ENCODE data around the gene DTX3.
"Not testable (repeated sequence)": the region's sequence is repeated elsewhere in the genome, so short reads cannot be mapped to it uniquely, and the experiment has no call there.

DTX3 gene, protein sequence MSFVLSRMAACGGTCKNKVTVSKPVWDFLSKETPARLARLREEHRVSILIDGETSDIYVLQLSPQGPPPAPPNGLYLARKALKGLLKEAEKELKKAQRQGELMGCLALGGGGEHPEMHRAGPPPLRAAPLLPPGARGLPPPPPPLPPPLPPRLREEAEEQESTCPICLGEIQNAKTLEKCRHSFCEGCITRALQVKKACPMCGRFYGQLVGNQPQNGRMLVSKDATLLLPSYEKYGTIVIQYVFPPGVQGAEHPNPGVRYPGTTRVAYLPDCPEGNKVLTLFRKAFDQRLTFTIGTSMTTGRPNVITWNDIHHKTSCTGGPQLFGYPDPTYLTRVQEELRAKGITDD

GRCh38 chr12:57604454-57604991 is at the start of gene DTX3:
Gene DTX3, plus strand, starts transcription at chr12:57604824. Its CDS starts 1,694 bp downstream, at chr12:57606518.
- peak in 1 of 2 experiments; percentile 48 for DNase-seq

- no peak for DNase-seq
These were observed 49.7 kb upstream of the DTX3 start for GRCh38 chr12:57554897-57555296.

DNA sequence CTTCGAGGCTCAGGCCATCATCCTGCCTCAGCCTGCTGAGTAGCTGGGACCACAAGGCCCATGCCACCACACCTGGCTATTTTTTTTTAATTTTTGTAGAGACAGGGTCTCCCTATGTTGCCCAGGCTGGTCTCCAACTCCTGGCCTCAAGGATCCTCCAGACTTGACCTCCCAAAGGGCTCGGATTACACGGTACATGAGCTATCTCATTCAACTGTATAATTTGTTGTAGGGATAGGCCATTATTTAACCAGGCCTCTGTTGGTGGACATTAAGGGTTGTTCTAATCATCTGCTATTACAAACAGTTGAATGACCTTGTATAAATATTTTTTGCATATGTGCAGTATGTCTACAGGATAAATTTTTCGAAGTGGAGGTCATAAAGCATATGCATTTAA is 45.8 kb upstream of the DTX3 start:
- DNase-seq, result no peak

GRCh38 chr12:57560516-57560915 is 44.1 kb upstream of the DTX3 start:
- no peak for DNase-seq

DNA sequence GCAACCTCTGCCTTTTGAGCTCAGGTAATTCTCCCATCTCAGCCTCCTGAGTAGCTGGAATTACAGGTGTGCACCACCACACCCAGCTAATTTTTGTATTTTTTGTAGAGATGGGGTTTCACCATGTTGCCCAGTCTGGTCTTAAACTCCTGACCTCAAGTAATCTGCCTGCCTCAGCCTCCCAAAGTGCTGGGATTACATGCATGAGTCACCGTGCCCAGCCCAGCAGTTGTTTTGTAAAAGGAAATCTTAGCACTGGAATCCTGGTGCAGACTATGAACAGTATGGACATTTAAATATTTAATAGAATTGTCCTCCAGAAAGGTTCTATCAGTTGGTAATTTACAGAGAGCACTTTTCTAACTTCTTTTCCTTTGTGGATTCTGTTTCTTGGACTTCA is 43.5 kb upstream of the DTX3 start:
- not testable (repeated sequence) for DNase-seq

GRCh38 chr12:57563358-57563757 is 41.3 kb upstream of the DTX3 start:
- no peak for DNase-seq

DNA sequence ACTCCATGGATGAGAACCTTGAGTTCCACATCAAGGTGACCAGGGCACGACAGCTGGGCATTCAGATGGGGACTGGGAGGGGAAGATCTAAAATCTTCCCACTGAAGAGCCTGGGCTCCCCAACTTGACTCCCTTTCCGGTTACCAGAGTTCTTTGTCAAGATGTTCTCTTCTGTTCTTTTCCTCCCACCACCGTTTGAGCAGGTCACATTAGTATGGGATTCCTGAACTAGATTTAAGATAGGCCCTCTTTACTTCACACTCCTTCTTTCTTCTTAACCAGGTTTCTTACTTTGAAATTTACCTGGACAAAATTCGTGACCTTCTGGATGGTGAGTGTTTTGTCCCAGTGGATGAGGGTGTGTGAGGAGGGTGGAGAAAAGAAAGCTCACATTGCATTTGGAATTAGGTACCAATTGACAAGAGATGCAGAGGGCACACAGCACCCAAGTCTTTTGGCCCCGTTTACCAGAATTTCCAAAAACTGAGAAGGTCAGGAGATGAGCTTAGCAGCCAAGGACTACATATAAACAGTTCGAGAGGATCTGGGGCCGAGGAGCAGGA is 40.4 kb upstream of the DTX3 start:
- DNase-seq, result no peak

DNA sequence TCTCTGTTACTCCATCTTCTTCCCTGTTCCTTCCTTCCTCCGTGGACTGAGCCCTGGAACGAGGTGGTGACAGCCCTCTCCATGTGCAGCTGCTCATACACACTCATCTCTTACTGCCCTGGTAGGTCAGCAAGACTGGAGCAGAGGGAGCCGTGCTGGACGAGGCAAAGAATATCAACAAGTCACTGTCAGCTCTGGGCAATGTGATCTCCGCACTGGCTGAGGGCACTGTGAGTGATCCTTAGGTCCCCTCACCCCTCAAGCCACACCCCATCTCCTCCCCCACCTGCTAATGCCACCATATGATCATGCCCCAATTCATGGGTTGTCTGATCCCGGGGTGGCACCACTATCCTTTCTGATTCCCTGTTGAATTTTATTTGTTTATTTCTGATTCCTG is 35.8 kb upstream of the DTX3 start:
- no peak for DNase-seq

DNA sequence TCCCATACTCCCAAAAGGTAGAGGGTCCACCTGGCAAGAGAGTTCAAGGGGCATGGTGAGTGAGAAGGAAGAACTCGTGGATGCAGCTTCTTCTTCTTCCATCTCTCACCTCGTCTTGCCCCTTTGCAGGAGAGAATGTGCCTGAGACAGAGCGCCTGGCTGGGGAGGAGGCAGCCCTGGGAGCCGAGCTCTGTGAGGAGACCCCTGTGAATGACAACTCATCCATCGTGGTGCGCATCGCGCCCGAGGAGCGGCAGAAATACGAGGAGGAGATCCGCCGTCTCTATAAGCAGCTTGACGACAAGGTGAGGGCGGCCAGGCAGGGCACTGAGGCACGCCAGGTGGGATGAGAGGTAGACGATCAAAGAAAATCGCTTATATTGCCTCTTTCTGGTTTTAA is 34.8 kb upstream of the DTX3 start:
- DNase-seq, result no peak

- DNase-seq, result not testable (repeated sequence)
These were observed 34.2 kb upstream of the DTX3 start for GRCh38 chr12:57570438-57570837.

DNA sequence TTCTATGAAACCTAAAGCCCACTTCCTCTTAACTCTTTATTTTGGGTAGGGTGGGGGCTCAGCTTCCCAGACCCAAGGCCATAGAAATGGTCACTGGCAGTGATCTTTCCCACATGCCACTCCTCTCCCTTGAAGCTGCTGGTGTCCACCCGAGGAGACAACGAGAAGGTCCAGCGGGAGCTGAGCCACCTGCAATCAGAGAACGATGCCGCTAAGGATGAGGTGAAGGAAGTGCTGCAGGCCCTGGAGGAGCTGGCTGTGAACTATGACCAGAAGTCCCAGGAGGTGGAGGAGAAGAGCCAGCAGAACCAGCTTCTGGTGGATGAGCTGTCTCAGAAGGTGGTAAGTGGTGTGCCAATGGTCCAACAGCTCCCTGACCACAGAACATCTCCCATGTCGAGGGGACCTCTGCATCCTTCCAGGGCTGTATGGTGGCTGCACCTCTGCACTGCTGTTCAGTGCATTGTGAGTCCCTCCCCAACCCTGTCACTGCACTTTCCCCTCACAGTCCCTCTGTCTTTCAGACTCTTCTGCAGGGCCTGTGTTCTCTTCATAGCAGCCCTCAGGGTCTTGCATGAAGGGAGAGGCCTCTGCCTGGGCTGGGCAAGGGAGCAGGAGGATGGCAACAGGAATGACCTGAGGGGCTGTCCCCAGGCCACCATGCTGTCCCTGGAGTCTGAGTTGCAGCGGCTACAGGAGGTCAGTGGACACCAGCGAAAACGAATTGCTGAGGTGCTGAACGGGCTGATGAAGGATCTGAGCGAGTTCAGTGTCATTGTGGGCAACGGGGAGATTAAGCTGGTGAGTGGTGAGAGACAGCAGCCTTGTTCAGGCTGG is 32.5 kb upstream of the DTX3 start:
- DNase-seq, result no peak

GRCh38 chr12:57574795-57575194 is 29.8 kb upstream of the DTX3 start:
- no peak for DNase-seq

DNA sequence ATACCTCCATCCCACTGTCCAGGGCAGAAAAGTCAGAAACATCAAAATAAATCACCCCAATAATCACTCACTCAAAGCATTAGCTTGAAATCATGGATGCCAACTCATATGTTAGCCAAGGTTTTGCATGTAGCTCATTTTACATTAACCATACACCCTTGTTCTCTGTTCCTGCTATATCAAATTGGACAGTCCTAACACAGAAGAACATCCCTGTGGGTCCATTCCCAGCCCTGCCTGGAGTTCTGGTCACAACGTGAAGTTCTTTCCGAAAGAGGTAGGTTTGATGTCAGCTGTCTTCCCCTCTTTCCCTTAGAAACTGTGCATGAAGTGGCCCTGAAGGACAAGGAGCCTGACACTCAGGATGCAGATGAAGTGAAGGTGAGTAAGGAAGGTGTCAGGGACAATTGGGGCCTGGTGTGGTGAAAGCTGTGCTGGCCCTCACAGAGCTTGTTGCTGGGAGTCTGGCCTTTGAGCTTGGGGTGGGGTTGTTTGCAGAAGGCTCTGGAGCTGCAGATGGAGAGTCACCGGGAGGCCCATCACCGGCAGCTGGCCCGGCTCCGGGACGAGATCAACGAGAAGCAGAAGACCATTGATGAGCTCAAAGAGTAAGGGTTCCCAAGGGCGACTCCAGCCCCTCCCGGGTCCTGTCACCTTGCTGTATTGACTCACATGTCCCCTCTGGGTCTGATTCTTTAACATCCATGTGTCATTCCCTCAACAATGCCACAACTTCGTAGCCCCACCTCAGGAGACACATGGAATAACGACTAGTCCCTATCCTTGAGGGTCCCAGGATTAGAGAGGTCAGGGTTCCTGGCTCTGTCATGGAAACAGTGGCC is 28.6 kb upstream of the DTX3 start:
- DNase-seq, result no peak

- DNase-seq, result no peak
These were observed 27.9 kb upstream of the DTX3 start for GRCh38 chr12:57576613-57577160.

DNA sequence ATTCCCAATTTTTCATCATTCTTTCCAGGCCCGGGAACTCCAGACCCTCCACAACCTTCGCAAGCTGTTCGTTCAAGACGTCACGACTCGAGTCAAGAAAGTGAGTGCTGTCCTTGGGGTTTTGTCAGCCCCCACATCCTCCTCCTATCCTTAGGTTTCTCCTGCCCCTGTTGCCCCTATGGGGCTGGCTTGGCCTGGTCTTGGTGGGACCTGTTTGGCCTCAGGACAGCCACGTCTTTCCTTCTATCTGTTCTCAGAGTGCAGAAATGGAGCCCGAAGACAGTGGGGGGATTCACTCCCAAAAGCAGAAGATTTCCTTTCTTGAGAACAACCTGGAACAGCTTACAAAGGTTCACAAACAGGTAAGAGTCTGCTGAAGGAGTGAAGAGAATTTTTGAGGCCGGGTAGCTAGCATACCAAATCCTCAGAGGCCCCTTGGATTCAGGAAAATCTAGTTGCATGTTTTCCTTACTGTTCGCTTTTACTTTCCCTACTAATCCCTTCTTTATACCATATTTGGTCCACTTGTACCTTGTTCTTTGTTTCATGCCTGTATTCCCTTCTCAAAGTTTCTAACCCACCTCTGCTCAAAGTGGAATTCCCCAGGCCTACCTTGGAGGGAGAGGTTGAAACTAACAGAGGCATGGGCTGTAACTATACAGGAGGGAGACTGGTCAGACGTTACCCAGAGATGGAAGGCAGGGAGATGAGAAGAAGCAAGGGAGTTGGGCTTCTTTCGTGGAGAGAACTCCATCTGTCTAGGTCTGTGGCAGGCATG is 26.5 kb upstream of the DTX3 start:
- no peak for DNase-seq

DNA sequence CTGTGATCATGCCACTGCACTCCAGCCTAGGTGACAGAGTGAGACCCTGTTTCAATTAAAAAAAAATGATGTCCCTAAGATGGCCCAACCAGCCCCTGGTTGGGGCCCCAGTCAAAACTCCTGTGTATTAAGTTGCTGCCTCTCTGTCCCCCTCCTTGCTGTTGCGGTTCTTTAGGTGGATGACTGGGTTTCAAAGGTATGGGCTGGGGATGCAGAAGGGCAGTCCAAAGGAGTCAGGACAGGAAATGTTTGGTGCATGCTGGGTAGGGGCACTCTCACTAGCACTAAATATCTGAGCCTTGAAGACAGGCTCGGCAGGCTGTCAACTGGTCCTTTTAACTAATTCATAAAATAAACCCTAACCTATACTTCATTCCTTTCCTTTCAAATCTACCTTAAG is 25.6 kb upstream of the DTX3 start:
- no peak for DNase-seq

DNA sequence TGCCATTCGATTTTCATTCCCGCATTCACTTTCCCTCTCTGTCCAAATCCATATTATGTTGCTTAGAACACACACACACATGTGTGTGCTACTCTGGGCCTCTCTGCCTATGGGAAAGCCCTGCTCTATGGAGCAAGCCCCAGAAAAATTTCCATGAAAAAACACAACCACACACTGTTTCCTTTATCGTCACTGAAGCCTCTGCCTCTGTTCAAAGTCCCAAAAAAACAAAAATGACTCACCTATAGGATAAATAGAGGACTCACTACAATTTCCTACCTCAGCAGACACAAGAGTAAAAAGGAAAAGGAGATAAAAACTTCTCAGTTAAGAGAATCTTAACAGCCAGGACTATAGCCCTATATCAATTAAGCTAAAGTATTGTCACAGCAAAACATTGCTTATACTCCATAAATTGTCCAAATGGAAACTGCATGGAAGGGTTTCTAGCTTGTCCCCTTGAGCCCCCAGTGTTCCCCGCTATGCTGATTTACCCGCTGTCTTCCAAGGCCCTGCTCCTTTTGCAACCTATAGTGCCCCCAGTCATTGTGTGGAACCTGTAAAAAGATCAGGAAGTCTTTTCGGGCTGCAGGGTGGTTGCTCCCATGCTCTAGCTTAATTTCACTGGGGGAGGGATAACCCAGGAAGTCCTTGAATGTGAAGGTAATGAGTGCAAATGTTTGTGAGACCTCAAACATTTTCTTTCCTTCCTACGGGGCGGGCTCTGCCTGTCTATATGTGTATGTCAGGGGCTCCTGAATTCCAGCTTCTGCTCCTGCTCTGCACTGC is 24.8 kb upstream of the DTX3 start:
- no peak for DNase-seq

- DNase-seq, result no peak
These were observed 24.2 kb upstream of the DTX3 start for GRCh38 chr12:57580466-57580795.

DNA sequence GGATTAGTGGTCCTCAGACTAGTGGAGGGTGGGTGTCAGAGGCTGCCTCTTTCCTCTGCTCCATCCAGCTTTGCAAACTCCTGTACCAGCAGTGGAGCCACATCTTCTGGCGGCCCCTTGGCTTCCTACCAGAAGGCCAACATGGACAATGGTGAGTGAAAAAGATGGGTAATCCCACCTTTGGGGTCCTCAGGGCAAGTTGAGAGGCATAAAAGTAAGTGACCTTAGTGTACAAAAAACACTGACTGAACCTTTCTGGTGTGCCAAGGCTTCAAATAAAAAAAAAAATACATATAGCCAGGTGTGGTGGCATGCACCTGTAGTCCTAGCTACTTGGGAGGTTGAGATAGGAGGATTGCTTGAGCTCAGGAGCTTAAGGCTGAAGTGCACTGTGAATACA is 22.8 kb upstream of the DTX3 start:
- DNase-seq, result no peak

GRCh38 chr12:57582440-57582839 is 22.2 kb upstream of the DTX3 start:
- DNase-seq, result no peak
